GM21423 (cell line): Measurements from ENCODE around the gene DIP2C.

Experiments used
- ATAC-seq: cut with Tn5 transposase; IDR thresholded peaks from one replicate; pipeline ENCODE4 v1.9.1; 2021; ENCODE audit warnings: mild to moderate bottlenecking, moderate library complexity; ENCODE audit not compliant: unreplicated experiment

DIP2C gene

DNA sequence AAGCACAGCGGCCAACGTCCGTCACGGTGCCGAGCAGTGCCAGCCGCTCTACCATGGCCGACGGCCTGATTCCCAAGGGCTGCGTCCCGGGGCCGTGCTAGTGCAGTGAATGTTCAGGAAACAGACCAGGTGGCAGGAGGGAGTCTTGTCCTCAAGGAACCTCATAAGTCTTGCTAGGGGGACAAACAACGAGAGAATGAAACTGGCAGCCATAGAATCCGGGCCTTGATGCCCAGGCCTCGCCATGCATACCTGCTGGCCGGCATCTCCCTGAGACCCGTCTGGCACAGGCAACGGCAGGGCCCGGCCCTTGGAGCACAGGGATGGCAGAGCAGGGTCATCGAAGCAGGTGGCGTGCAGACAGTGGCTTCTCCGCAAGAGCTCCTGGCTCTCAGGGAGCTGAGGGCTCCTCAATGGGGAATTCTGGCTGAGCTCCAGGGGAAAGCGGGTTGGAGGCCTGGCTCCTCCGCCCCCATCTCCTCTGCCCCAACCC lies 58.8 kb downstream of the DIP2C start:
- ATAC-seq: no peak

DNA sequence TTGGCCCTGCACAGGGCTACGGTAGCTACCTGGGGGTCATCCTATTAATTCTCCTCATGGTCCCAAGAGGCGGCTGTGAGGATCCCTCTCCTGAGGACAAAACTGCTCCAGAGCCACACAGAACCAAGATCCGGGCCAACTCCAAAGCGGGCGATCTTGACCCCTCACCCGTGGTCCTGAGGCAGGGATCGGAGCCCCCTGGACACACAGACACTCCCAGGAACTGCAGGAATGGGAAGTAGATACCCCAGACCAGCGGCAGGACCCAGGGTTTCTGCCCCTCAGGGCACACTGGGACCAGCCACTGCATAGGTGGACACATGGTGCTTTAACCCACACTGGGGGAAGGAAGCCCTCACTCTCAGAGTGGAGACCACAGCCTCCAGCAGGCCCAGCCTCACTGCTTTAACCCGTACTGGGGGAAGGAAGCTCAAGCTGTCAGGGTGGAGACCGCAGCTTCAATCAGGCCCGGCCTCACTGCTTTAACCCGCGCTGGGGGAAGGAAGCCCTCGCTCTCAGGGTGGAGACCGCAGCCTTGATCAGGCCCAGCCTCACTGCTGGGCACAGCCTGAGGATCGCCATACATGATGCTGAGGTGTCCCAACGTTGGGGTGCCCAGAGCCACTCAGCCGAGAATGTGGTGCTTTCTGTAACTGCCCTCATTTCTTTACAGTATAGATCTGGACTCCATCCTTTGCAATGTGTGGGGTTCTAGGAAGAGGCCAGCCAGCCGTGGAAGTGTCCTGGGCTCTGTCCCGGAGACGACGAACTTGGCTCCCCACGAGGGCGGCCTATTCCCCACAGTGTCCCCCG lies 60.1 kb downstream of the DIP2C start:
- no peak for ATAC-seq

- ATAC-seq: no peak
Measured at GRCh38 chr10:628386-629045, 61.0 kb downstream of the DIP2C start.

DNA sequence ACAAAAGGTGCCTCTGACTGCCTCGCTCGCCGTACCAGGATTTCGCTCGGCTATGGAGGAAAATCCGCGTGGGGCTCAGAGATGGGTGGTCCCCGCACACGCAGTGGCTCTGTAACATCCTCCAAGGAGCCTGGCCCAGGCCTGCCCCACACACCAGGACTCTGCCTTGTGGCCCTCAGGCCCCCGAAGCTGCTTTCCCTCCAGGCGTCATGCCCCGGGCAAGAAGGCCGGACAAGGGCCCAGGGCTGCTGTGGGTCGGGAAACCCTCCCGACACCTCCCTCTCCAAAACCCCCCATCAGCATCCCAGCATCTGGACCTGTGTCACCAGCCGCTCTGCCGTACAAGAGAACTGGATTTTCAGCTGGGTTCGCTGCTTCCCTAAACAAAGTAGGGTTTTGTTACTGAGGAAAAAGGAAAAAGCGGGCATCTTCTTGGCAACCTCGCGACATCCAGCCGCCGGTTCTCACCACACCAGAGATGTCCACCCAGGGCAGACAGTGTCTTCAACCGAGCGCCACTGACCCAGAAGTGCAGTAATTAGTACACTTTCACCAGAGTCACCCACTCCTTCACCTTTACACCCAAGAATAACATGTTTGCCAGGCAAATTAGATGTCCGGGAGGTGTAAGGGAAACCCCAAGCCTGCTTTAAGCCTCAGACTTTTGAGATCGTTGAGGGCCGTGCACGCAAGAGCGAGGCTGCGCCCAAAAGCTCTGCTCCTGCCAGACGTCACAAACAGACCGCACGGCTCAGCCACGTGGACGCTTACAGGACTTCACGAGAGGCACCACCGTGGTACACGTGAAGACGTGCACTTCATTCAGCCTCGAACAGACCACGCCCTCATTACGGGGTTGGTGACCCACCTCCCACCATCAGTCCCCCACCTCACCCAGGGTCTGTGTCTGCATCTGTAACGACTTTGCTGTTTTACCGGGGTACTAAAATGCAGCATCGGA lies 62.2 kb downstream of the DIP2C start:
- no peak for ATAC-seq

DNA sequence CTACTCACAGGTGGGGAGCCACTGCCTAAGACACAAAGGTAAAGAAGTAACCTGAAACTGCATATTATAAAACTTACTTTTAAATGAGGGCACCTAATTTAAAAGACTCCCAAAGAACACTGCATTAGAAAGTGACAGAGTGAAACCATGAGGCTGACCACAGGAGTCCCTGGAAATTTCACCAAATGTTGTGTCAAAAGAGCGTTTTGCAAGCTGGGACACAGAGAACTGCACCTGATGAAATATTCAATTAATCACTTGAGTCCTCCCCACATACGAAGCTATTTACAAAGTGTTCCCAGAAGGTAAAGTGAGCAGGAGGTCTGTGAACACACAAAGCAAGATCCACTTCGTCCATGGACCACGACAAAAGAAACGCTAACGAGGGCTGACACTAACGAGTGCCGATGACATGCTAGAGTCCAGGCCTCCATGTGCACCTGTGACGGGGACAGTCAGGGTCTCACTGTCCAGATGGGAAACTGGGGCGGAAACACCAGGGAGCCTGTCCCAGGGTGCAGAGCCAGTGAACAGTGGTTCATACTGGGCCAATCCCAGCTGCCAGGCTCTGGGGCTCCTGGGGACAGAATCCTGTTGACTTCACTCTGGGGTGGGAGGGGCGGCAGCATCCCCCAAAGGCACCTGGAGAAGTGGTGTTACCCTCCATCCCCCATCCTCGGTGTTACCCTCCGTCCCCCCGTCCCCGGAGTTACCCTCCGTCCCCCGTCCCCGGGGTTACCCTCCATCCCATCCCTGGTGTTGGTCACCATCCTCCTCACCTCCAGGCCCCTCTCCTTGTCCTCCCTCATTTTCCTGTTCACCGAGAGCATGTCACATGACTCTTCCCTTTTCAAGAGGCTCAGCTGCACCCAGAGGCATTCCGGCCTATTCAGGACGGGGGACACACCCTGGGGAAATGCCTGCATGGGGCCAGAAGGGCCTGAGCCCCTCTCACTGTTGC lies 63.4 kb downstream of the DIP2C start:
- no peak for ATAC-seq

DNA sequence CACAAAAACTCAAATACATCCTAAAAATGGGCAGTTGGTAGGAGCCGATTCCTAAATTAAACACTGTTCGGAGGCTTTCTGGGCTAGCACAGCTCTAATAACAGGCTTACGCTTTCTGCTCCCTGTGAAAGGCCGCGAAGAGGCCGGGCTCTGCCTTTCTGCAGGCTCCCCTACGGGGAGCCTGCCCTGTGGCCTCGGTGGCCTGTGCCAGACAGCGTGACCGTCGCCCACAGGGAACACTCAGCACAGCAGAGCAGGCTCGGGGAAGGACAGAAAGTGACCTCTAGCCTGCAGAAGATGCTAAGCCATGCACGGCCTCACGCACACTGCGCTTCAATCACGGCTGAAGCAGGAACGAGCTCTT lies 64.2 kb downstream of the DIP2C start:
- ATAC-seq: no peak

- ATAC-seq: no peak
Measured at GRCh38 chr10:624605-625332, 64.7 kb downstream of the DIP2C start.

DNA sequence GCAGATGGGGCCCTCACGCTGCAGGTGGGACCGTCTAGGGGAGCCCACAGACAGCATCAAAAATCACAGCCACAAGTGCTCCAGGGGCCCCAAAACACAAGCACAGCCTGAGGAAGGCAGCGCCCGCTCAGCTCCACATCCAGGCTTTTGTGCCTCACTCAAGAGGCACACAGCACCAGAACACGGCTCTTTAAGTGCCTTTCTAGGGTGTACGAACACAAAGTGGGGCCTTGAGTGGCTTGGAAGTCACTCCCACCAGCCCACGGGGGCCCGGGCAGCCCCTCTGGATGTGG lies 65.2 kb downstream of the DIP2C start:
- no peak for ATAC-seq

DNA sequence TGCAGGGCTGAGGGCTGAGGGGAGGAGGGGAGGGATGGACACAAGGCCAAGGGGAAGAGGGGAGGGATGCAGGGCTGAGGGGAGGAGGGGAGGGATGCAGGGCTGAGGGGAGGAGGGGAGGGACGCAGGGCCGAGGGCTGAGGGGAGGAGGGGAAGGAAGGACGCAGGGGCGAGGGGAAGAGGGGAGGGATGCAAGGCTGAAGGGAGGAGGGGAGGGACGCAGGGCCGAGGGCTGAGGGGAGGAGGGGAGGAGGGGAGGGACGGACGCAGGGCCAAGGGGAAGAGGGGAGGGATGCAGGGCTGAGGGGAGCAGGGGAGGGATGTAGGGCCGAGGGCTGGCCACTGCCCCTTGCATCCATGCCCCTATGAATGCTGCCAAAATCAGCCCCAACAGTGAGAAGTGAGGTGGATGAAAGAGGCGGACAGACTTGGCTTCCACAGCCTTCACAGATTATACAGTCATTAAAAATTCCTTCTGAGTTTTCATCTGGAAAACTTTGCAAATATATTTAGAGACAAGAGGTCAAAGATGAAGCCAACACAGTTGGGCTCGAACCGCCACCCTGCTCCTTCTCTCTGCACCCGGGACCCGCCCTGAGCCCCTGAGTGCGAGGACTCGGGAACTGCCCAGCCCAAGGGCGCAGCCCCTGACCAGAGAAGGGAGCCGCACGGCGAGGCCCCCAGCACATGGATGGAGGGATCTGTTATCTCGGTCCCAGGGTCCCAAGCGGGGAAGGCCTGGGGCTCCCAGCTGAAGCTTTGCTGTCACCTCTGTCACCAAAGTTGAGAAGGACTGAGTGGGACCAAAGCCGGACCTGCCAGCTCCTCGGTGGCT lies 65.8 kb downstream of the DIP2C start:
- no peak for ATAC-seq

DNA sequence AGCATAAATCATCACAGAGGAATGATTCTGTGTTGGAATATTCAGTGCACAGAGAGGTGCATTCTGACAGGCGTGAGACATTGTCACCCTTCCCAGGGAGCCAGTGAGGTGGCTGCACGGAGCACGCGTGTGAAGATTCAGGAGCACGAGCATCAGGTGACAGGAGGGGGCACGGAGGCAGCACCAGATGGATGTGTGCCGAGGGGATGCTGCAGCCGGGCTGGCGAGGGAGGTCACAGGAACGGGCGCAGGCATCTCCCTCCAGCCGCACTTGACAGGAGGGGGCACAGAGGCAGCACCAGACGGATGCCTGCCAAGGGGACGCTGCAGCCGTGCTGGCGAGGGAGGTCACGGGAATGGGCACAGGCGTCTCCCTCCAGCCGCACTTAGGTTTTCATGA lies 66.5 kb downstream of the DIP2C start:
- no peak for ATAC-seq

DNA sequence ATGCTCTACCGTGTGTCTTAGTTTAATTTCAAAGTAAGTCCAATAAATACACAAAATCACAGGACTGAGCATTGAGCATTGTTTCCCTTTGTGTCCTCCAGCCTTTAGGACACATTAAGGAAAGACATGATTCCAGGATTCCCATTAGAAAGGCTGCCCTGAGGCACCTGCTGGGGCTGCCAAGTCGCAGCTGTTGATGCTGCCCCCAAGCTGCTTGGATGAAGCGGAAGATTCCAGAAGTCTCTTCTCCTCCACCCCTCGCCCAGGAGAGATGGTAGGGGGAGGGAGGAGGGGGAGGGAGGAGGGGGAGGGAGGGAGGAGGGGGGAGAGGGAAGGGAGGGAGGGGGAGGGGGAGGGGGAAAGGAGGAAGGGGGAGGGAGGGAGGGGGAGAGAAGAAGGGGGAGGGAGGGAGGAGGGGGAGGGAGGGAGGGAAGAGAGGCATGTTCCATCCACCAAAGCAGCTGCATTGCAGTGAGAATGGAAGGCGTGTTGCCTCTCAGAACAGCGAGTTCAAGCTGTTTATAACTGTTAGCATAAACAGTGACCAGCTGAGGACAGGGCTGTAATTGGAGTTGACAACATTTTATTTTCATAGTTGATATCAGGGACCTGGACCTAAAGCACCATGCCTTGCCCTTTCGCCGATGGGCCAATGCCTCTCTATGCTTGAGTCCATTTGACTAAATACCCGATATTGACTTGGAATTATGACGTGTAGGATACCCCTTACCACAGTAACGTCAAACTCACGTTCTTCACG lies 67.3 kb downstream of the DIP2C start:
- no peak for ATAC-seq

DNA sequence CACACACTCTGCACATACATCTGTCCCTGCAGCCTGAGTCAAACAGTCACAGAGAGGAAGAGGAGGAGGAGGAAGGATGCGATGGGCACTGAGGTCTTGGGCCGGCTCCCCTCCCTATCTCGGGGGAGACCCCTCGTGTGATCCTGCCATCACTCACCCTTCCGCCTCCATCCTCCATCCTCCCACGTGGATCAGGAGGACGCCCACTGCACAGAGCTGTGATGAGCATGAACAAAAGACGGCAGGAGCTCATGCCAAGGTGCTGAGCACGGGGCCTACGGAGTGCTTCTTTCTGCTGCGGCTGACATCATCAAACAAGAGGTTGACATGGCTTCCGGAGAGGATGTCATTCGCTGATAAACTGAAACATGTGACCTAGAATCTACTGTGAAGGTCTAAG lies 68.0 kb downstream of the DIP2C start:
- no peak for ATAC-seq

GRCh38 chr10:620971-621370 lies 68.5 kb downstream of the DIP2C start:
- no peak for ATAC-seq

DNA sequence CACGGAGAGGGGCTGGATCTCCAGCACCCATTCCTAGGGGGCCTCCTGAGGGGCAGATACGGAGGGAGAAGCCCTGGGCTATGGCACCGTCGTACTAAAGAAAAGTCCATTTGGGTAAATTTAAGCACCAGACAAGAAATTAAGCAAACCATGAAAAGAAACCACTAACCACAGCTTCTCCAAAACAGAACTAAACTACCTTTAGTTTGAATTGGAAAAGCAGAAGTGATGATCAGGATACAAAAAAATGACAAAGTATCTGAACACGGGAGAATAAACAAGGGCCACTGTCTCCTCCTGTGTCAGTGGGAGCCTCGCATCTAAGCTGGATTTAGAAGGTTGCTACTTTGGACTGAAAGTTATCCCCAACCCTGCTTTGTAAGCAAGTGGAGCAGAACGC lies 69.1 kb downstream of the DIP2C start:
- no peak for ATAC-seq

GRCh38 chr10:619710-620109 lies 69.8 kb downstream of the DIP2C start:
- no peak for ATAC-seq

DNA sequence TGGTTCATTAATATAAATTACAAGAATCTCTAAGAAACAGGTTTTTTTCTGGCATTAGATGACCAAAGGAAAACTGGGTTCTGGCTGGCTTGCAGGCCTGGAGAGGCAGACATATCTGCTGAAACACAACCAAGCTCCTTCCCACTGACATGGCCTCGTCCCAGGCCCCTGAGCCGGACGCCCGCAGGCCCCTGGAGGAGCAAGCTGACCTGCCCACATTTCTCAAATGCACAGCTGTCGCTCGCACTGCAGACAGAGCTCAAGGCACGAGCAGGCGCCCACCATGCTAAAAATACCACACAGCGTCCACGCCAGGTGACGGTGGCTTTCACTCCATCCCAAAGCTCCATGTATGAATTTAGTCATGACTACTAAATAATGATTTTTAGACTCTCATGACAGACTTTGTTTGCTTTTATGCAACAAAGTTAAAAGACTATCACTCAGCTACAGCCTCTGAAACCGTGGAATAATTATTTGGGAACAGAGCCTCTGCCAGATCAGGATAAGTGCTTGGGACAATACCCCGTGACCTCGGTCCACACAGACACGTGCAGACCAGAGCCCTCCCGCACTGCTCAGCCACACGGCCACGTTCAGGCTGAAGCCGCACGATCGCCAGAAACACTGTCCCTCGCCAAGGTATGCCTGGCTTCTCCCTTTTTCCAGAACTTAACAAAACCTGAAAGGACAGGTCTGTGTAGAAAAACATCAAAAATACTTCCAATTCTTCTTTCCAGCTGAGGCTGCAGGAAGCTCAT lies 71.1 kb downstream of the DIP2C start:
- no peak for ATAC-seq

- ATAC-seq: no peak
Measured at GRCh38 chr10:617471-617870, 72.0 kb downstream of the DIP2C start.
